ENCODE data around the gene RASGRP4.
"Not testable (repeated sequence)": the region's sequence is repeated elsewhere in the genome, so short reads cannot be mapped to it uniquely, and the experiment has no call there.

Gene RASGRP4

DNA sequence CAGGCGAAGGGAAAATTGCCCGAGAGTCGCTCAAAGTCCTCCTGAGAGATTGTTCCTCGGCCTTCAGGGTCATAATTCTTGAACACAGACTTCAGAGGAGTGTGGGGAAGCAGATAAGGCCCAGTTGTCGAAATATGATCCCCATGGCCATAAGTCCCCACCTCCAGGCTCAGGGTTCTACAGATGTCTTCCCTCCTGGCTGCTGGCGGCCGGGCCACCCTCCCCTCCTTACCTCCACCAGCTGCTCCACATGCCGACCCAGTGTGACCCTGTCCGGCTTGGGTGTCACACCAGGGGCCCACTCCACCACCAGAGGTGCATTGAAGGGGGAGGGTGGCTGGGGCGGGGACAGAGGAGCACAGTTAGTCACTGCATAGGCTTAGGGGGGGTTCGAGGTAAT, 13.1 kb downstream of the RASGRP4 start:
- DNase-seq, result no peak

DNA sequence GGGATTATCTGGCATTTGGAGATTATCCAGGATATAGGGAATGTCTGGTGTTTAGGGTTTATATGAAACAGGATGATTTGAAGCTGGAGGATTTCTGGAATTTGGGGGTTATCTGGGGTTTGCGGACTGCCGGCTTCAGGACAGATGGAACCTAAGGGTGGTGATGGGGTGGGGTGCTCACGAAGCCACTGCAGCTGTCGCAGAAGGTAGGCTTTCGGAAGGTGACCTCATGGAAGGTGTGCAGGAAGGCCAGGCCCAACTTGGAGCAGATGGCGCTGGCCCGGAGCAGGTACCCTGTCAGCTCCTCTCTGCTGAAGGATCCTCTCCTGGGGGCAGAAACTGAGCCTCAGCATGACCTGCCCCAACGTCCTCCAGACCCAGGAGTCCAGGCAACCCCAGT, 13.5 kb downstream of the RASGRP4 start:
- no peak for DNase-seq

DNA sequence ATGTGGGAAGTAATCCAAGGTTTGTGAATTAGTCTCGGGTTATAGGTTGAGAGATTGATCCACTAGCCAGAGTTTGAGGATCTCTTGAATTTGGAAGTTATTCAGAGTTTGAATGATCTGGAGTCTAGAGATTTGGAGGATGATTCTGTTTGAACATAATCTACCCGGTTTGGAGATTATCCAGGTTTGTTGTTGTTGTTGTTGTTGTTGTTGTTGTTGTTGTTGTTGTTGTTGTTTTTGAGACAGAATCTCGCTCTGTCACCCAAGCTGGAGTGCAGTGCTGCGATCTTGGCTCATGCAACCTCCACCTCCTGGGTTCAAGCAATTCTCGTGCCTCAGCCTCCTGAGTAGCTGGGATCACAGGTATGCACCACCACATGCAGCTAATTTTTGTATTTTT, 14.1 kb downstream of the RASGRP4 start:
- DNase-seq, result not testable (repeated sequence)

GRCh38 chr19:38411041-38411712, 14.8 kb downstream of the RASGRP4 start:
- no peak for DNase-seq

DNA sequence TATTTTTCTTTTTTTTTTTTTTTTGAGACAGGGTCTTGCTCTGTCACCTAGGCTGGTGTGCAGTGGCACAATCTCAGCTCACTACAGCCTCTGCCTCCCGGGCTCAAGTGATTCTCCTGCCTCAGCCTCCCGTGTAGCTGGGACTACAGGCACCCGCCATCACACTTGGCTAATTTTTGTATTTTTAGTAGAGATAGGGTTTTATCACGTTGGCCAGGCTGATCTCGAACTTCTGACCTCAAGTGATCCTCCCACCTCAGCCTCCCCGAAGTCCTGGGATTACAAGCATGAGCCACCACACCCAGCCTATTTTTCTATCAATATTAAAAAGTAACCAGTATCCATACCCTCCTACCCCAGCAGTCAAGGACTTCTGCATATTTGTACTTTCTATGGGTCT, 15.6 kb downstream of the RASGRP4 start:
- not testable (repeated sequence) for DNase-seq

DNA sequence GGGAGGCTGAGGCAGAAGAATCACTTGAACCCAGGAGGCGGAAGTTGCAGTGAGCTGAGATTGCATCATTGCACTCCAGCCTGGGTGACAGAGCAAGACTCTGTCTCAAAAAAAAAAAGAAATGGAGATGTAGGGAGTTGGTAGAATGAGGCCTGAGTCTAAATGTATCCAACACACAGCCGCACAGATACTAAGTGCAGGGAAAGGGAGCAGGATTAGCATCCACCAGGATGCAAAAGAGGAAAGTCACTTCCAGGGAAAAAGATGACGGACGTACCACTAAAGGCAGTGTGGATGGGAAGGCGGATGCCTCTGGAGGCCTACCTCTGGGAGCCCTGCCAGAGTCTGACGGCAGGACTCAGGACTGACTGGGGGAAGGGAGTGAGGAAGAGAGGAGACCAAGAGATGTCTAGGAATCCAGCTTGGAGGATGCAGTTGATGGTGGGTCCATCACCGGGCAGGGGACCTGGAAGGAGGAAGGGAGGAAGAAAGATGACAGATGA, 16.3 kb downstream of the RASGRP4 start:
- no peak for DNase-seq

DNA sequence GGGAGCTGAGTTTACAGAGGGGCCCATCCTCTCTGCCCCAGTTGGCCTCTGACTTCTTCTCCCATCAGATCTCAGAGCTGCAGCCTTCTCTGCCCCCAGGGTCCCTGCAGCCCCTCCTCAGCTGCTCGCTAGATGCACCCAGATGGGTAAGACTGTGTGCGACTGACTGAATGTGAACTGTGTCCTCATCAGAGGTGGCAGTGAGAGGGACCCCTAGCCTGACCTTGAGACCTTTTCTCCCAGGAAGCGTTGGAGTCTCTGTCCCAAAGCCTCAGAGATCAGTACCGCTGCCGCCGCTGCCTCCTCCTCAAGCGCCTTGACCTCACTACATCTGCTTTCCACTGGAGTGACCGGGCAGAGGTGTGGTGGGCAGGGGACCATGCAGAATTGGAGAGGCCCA, 20.7 kb downstream of the RASGRP4 start:
- DNase-seq, result no peak

DNA sequence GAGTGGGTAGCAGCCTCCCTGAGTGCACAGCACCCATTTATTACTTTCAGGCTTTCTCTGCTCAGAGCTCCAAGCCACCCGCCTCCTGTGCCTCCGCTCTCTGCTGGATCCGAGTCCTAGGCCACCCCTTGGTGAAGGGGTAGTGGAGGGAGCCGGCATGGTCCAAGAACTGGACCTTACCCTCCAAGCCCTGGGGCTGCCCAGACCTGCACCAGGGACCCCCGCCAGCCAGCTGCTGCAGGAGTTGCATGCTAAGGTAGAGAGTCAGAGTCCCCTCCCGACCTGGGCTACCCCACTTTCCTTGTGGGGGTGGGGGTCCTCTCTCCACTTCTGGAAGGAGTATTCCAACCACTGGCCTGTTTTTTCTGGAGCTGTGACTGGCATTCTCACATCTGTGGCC, 21.2 kb downstream of the RASGRP4 start:
- DNase-seq, result no peak

DNA sequence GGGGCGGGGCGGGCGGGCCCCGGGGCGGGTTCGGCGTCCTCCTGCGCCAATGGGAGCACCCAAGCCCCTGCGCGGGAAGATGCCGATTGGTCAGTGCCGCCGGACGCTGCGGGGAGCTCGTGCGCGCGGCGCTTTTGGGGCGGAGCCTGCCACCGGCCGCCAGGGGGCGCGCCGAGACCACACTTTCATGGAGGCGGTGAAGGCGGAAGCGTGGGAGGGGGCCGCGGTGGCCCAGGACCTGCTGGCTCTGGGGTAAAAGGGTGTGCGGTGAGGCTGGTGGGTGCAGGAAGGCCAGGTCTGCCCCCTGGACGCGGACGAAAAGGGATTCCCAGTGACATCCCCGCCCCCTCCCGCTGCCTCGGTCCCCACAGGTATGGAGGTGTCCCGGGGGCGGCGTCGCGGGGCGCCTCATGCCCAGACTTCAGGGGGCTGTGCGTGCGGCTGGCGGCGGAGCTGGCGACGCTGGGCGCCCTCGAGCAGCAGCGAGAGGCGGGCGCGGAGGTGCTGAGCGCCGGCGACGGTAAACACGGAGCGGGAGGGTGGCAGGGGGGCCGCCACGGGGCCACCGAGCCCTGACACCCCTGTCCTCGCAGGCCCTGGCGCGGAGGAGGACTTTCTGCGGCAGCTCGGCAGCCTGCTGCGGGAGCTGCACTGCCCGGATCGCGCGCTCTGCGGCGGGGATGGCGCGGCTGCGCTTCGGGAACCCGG, 22.9 kb downstream of the RASGRP4 start, which contains the start of gene FAM98C:
Gene FAM98C, plus strand, starts transcription at position 127 of the 708 bp plus-strand sequence. Its CDS starts 61 bp downstream, at position 188.
- peak; percentile 98 for DNase-seq

DNA sequence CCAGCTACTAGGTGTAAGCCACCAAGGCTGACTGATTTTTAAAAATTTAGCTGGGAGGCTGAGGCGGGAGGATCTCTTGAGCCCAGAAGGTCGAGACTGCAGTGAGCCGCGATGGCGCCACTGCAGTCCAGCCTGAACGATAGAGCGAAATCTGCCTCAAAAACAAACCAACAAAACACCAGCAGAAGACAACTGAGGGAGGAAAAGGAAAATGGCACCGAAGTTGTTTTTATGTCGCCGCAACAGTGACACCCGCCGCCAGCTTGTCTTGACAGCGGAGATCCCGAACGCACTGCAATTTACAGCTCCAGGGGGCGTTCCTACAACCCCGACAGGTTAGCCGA, 23.4 kb downstream of the RASGRP4 start:
- no peak for DNase-seq

DNA sequence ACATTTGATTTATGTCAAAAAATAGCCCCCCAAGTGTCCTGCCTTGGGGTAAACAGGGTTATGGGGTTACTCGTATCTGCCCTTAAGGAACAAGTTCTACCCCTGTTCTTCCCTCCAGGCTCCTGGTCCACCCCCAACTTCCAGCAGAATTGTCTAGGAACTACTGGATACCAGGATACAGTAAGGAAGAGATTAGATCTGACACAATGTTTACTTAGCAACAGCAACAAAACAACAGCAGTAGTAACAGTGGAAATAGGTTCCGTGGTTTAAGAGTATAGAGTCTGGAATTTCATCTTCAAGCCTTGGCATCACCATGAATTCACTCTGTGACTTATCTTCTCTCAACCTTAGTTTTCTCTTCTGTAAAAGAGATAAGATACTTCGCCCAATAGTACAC, 24.9 kb downstream of the RASGRP4 start:
- DNase-seq, result no peak

- DNase-seq, result no peak
These were observed 25.7 kb downstream of the RASGRP4 start for GRCh38 chr19:38400361-38400760.

- DNase-seq, result no peak
These were observed 26.5 kb downstream of the RASGRP4 start for GRCh38 chr19:38399537-38399936.

GRCh38 chr19:38399081-38399480, 26.9 kb downstream of the RASGRP4 start:
- DNase-seq, result no peak

DNA sequence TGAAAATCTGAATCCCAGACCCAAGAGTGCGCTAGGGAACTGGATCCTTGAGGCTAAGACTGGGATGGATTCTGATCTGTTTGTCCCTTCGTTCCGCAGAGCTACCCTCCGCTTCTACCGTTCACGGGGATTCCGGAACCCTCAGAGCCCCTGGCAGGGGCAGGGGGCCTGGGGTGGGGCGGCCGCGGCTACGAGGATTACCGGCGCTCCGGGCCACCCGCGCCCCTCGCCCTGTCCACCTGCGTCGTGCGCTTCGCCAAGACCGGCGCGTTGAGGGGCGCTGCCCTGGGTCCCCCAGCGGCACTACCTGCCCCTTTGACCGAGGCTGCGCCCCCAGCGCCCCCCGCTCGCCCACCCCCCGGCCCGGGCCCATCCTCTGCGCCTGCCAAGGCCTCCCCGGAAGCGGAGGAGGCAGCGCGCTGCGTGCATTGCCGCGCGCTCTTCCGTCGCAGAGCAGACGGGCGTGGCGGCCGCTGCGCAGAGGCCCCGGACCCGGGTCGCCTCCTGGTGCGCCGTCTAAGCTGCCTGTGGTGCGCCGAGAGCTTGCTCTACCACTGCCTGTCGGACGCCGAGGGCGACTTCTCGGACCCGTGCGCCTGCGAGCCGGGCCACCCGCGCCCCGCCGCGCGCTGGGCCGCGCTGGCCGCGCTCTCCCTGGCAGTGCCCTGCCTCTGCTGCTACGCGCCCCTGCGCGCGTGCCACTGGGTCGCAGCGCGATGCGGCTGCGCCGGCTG, 30.5 kb downstream of the RASGRP4 start:
- peak; percentile 35 for DNase-seq

- DNase-seq, result peak; percentile 81
These were observed 31.5 kb downstream of the RASGRP4 start for GRCh38 chr19:38394488-38394887.

DNA sequence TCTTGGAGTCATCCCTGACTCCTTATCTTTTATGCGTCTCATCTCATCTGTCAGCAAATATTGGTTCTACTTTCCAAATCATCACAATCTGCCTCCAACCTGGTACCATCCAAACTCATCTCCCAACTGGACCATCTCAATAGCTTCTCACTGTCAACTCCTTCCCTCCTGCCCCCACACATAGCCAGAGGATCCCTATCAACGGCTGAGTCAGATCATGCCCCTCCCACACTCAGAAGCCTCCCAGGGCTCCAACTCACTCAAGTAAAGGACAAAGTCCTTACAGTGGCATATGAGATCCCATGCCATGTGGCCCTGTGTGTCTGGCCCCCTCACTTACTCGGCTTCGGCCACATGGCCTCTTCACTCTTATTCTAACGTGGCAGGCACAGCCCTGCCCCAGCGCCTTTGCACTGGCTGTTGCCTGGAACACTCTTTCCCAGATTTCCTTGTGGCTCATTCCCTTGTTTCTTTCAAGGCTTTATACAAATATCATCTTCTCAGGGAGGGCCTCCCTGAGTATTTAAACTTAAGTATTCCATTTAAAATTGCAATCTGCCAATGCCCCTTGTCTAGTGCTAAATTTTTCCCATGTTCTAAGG, 33.2 kb downstream of the RASGRP4 start:
- no peak for DNase-seq

DNA sequence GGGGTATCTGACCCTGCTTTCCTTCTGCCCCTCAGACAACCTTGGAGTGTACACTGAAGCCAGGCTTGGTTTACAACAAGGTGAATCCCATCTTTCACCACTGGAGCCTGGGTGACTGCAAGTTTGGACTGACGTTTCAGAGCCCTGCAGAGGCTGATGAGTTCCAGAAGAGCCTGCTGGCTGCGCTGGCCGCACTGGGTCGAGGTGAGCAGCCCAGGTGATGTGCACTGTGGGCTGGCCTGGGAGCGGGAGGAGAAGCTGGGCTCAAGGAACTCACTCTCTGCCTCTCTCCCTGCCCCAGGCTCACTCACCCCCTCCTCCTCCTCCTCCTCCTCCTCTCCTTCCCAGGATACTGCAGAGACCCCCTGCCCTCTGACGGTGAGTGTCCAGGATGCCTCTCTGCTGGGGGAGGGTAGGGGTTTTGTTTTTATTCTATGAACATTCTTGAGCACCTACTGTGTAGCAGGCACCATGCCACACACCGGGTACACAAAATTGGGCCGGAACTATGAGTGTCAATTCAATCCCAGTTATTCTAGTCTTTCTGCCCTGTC, 34.0 kb downstream of the RASGRP4 start:
- DNase-seq, result no peak

DNA sequence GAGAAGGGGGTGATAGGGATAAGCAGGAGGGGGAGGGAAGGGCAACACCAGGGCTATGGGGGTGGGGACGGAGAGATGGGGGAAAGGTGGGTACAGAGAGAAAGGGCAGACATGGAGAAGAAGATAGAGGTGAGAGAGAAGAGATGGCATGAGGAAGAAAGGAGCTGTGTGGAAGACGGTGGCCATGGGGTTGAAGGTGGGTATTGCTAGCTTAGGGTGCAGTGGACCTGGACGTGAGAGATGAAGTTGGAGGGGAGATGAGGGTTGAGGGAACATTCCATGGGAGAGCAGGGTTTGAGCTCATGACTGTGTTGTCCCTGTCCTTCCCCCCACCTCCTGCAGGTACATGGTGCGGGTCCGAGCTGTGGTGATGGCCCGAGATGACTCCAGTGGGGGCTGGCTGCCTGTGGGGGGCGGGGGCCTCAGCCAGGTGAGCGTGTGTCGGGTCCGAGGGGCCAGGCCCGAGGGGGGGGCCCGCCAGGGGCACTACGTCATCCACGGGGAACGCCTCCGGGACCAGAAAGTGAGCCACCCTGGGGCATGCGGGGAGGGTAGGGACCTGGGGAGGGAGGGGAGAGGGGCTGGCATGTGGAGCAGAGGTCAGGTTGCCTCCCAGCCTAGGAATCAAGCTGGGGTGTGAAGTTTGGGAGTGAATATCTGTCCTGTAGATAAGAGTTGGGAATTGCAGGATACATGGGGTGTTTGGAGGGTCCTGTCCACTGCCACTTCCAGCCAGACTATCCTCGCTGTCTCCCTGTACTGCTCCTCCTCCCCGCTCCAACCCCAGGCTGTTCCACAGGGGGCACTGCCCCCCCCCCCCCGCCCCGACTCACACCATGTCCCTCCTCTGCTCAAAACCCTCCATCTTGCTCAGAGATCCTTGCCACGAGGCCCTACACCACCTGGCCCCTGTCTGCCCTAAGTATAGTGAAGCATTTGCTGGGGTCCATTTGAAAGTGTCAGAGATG, 35.8 kb downstream of the RASGRP4 start:
- DNase-seq, result no peak

DNA sequence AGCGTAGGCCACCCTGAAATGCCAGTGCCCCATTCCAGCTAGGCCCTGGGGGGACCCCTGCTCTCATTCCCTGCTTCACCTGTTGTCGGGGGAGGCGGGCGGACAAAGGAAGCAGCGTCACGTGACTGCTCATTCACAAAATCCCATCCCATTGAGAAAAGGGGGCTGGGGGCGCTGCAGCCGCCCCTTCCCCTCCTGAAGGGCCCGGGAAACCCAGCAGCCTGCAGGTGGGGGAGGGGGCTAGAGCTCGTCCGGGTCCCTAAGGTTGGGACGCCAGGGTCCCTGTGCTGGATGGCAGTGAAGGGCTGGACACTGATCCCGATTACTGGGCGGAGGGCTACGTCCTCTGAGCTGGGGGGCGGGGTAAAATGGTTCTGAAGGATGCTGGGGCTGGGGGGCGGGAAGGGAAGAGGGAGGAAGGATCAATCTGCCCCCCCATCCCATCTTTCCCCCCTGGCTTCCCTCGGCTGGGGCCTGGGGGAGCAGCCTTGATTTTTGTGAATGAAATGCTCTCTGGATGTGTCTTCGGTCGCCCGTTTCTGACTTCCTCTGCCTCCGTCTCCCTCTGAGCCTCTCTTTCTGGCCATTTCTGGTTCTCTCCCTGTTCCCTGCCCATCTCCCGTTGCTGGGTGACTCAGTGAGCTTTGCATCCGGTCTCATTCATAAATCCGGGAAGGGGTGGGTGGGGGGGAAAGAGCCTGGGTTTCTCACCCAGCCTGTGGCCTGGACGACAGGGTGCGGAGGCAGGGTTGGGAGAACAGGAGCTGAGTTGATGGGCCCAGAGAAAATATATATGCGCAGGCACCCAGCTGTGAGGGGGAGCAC, 36.7 kb downstream of the RASGRP4 start:
- no peak for DNase-seq

All from CD4-positive, alpha-beta T cell treated with Interleukin-10 for 1 hour (primary cell).